Daoy (cell line): ENCODE measurements around the gene TFPI. TPM values are rescaled to one million over a fixed set of nuclear protein-coding genes. Genes with fewer than 3 reads are reported as not detected.
A peak's percentile ranks its signal among the peaks of the same experiment; 100 is the strongest.

ENCODE experiments used
- DNase-seq: peaks from one replicate; pipeline ENCODE4 v3.0.0-alpha.2; 2015; ENCODE audit warnings: low read depth
- total RNA-seq: library from RNA; depleted of rRNA; stranded (reverse); fragments of >200 nt; shearing (Covaris generic); gene quantifications from 2 replicates; pipeline ENCODE4 v1.2.3, GENCODE V29; 2014

The TFPI gene
- total RNA-seq, 1 experiment from 2014 or later, result 43.8 TPM

DNA sequence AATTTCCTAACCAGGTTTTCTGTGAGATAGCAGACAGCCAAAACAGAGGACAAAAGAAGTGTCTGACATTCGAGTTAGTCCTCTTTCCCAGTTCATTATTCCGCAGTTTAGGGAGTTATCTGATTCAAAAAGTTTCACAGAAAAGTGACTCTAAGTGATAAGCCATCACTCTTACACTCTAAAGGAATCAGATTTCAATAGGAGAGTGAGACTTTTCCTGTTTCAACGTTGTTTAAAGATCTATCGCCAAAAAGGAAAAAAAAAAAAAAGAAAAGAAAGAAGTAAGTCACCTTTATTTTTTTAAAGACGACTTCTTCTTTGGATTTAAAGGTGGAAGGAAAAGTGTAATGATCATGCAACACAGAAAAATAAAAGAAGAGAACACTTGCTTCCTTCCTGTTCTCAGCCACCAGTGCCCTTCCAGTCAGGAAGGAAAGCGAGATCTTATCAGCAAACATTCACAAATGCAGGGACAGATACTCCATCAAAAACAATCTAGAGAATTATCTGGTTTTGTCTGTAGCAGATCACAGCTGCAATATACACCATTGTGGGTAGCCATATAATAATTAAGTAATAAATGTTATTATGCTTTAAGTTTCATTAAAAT is 49.8 kb downstream of the TFPI start:
- no peak for DNase-seq

GRCh38 chr2:187503700-187504099 is 50.5 kb downstream of the TFPI start:
- no peak for DNase-seq

GRCh38 chr2:187502467-187502866 is 51.8 kb downstream of the TFPI start:
- no peak for DNase-seq

DNA sequence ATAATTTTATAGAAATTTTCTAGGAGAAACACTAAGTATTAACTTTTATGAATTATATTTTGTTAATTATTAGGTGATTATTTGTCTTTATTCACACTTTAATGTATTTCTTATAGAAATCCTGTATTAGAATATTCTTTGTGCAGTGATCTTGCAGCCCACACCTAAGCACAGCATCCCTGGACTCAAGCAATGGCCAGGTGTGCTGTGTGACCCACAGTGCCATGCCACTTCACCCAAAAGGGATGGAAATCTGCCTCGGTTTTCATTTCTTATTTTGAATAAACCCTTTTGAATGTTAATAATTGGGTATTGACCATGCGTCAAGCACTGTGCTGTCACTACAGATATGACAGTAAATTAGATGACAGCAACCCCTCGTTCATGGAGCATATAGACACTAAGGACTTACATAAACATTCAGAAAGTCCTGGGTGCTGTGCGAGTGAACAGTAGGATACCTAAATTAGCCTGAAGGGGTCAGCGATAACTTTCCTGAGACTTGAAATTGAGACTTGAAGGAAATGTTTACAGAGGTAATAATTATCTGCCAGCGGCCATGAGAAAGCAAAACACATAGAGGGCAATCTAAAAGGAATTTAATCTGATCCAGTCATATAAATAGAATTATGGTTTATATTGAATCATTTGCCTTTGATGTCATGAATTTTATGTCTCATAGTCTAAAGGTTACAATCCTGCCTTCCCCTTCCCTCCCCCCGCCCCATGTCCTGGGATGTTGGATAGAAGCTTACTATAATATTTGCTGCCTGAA is 53.5 kb downstream of the TFPI start:
- DNase-seq, result peak; percentile 32

DNA sequence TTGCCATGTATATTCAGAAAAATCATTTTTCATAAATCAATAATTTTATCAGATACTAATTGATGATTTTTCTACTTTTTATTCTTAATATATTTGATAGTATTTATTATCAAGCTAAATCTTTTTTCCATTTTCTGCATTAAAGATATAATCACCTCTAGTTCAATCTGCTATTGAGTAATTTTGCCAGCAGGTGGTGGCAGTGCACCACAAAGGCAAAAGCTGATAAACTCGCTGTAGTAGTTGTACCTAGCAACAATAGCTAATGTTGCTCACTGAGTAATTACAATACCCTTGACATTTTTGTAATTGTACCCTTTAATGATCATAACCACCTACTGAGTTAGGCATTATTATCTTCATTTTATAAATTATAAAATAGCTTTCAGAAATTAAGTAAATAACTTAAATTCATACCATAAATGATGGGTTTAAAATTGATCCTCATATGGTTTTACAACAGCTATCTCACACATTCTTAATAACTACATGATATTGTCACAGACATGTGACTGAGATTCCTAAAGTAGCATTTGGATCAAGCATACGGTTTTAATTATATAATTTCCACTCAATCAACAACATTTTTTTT is 54.2 kb downstream of the TFPI start:
- DNase-seq, result peak; percentile 43

- no peak for DNase-seq
Measured at GRCh38 chr2:187497858-187498463, 56.3 kb downstream of the TFPI start.

GRCh38 chr2:187497140-187497539 is 57.1 kb downstream of the TFPI start:
- no peak for DNase-seq

DNA sequence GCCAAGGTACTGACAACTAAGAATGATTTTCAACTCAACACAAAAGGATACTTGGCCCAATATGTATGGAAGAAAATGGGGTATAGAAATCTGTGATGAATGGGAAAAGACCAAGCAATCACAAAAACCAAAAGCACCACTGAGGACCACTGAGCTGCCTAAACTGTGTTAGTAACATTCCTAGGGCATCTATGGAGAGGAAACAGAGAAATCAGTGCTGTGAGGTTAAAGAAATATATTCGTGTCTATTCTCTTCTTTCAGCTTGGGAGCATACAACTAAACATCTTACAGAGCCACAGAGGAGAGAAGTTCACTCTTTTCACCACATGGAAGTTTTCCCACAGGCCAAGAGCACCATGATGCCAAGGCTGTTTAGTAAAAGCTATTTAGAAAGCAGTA is 58.9 kb downstream of the TFPI start:
- DNase-seq, result no peak

DNA sequence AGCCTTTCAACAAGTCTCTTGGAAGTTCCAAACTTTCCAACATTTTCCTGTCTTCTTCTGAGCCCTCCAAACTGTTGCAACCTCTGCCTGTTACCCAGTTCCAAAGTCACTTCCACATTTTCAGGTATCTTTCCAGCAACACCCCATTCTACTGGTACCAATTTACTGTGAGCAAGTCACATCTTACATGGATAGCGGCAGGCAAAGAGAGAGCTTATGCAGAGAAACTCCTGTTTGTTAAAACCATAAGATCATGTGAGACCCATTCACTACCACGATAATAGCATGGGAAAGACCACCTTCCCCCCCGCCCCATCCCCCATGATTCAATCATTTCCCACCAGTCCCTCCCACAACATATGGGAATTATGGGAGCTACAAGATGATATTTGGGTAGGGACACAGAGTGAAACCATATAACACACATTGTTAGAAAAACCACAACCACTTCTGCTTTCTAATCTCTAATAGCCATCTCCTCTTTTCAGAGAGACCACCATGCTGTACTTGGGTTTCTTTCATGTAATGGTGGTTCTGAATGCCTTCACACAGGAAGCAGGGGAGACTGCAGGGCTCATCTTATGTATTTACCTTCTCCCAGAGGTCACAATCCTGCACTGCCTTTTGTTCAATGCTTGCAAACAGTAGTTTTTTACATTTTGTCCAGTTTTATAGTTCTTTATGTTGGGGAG is 60.2 kb downstream of the TFPI start:
- DNase-seq, result no peak

- DNase-seq, result no peak
Measured at GRCh38 chr2:187493180-187493579, 61.1 kb downstream of the TFPI start.

DNA sequence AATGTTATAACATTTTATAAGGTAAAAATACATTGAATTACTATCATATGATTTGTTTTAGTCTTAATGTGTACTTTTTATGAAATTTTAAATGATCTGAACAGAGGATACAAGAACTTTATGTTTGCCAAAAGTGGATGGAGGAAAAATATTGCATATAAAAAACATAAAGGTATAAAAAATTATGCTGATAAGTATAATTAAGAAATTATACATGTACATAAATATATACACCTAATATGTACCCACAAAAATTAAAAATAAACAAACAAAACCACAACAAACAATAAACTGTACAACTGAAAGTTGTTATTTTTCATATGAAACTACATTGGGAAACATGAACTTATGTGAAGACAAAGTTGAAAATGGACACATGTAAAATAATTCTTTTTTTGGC is 68.0 kb downstream of the TFPI start:
- no peak for DNase-seq

GRCh38 chr2:187485523-187485922 is 68.7 kb downstream of the TFPI start:
- no peak for DNase-seq

DNA sequence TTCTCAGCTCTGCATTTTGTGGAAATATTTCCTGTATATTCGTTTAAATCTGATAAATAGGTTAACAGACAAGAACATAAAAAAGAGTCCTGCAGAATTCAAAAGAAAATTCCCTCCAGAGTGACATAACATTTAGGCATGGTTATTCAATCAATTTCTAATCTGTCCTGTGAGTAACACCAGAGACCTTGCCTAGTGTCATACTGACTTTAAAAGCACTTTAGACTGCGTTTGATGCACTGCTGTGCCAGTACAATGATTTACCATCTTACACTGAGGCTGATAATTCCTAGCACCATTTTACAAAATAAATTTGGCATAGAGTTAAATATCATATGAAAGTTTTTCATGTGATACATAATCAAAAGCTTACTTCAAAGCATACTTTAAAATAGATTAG is 70.7 kb downstream of the TFPI start:
- no peak for DNase-seq

- DNase-seq, result no peak
Measured at GRCh38 chr2:187482796-187483195, 71.4 kb downstream of the TFPI start.

DNA sequence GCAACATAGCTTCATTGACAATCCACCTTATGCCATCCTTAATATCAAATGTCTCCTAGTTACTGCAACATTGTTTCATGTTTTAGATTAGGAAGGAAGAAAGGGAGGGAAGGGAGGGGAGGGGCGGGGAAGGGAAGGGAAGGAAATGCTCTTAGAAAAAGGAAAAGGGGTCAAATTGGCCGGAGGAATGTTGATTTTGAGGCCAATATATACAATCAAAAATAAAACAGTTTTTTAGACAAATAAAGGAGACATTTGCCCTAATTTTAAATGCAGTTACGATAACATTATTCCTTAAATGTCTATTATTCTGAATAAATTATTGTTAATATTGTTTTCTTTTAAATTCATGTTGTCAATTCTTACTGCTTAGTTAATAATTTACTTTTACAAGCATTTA is 72.7 kb downstream of the TFPI start:
- DNase-seq, result no peak

DNA sequence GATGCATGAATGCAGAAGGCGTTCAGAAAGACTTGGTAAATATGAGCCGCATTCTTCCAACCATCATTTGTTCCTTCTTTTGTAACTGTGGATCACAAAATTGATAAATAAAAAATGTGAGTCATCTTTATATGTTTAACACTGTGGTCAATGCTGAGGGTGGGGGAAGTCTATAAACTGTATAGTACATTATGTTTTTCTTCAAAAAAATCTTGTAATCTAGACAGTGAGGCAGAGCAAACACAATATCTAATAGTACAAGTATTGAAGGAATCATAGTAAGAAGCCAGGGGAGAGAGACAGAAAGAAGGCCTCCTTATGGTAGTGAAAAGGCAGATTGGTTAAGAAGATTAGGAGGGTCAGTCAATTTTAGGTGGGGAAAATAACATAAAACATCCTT is 75.5 kb downstream of the TFPI start:
- DNase-seq, result no peak

GRCh38 chr2:187477051-187477450 is 77.2 kb downstream of the TFPI start:
- DNase-seq, result no peak

DNA sequence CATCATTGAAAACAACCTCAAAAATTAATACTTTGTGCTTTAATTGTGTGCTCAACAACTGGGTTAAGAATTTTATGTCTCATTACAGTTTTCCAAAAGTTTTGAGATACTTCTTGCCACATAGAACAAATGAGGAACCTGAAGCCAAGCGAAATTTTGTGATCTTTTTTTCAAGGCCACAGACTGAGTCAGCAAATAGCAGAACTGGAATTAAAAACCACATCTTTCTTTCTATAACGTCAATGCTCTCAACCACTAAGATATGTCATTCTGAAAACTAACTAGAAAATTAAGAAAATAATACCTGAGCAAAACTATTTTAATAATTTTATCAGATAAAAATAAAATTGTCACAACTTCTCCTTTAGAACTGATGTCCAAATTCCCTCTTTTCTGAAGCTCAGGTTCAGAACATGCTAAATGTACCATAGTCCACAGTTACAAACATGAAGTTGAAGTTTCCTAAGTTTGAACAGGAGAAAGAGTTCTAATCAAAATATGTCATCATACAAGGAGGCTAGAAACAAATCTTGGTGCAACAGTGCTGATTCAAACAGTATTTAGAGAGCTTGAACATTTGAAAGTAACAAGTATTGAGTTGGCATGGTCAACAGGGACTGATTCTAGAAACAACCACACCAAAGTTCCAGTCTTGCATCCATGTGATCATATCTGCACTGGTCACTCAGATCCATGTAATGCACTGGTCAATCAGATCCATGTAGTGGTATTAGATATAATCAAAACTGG is 78.6 kb downstream of the TFPI start:
- no peak for DNase-seq

DNA sequence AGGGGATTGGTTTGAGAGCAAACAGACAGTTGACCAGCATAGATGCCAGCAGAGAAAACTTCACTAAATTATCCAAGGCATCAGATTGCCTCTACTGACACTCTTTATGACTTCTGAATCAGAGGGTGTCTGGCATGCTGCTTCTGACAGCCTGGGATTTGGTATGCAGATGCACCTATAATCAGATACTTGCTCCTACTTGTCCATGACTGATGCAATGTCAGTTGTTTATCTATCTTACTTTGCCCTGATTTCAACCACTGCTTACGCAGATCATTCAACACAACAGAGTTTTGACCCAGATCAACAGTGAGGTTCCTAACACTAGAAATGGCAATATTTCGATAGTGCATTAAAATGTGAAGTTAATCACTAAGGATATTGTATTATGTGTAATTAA is 83.5 kb downstream of the TFPI start:
- no peak for DNase-seq

GRCh38 chr2:187469538-187469937 is 84.7 kb downstream of the TFPI start:
- DNase-seq, result no peak

- no peak for DNase-seq
Measured at GRCh38 chr2:187468262-187468661, 86.0 kb downstream of the TFPI start.
